Activated CD8-positive, alpha-beta memory T cell treated with anti-CD3 and anti-CD28 coated beads, Interleukin-2, amount 10 ng/mL, durations not matched to agents 7 days and 5 days (primary cell): ENCODE data around the gene SLC9A3. TPM values are rescaled to one million over a fixed set of nuclear protein-coding genes. Genes with fewer than 3 reads are reported as not detected.
"Not testable (repeated sequence)": the region's sequence is repeated elsewhere in the genome, so short reads cannot be mapped to it uniquely, and the experiment has no call there.

Source experiments
- ATAC-seq: fragments of 150-1000 bp; cut with Tn5 transposase; one replicate; pipeline ENCODE4 v1.10.0; 2021; ENCODE audit warnings: moderate library complexity
- CTCF ChIA-PET: fragments of 350-600 bp; sonication (Branson Sonifier 250); formaldehyde crosslinking; loops from one replicate; lab custom pipeline; 2021; ENCODE audit warnings: antibody characterized with exemption; lab: Charles Lee
- DNase-seq: peaks from one replicate; pipeline ENCODE4 v3.0.0-alpha.2; 2020
- H3K27ac Mint-ChIP-seq: one replicate; pipeline ENCODE4 v1.8.0; 2021; ENCODE audit warnings: mild to moderate bottlenecking, mixed read lengths
- H3K27me3 Mint-ChIP-seq: one replicate; pipeline ENCODE4 v1.8.0; 2021; ENCODE audit warnings: mixed read lengths
- H3K36me3 Mint-ChIP-seq: one replicate; pipeline ENCODE4 v1.8.0; 2021; ENCODE audit warnings: mild to moderate bottlenecking, mixed read lengths
- H3K4me1 Mint-ChIP-seq: one replicate; pipeline ENCODE4 v1.8.0; 2021; ENCODE audit warnings: mixed read lengths
- H3K4me3 Mint-ChIP-seq: one replicate; pipeline ENCODE4 v1.8.0; 2021; ENCODE audit warnings: mild to moderate bottlenecking, moderate library complexity, mixed read lengths
- H3K9me3 Mint-ChIP-seq: one replicate; pipeline ENCODE4 v1.8.0; 2022; ENCODE audit warnings: low read depth, mixed read lengths
- total RNA-seq, 2 experiments: library from RNA; stranded (reverse); gene quantifications; one replicate each; pipeline ENCODE4 v1.2.3, GENCODE V29; 2021

SLC9A3 gene
- total RNA-seq, 2 experiments from 2014 or later: 1.3 to 1.7 TPM

- no peak for ATAC-seq
- no peaks in the 10 kb centered on the region for H3K36me3 Mint-ChIP-seq
- H3K4me3 Mint-ChIP-seq: no peak overlapping the region
- H3K9me3 Mint-ChIP-seq: no peaks in the 10 kb centered on the region
- no peaks in the 10 kb centered on the region for H3K27me3 Mint-ChIP-seq
- no peak overlapping the region for H3K27ac Mint-ChIP-seq
- H3K4me1 Mint-ChIP-seq: no peaks in the 10 kb centered on the region
- CTCF ChIA-PET: no interaction called here
- no peak for DNase-seq
Measured at GRCh38 chr5:496028-496427, 28.2 kb downstream of the SLC9A3 start.

GRCh38 chr5:494667-495255, 29.5 kb downstream of the SLC9A3 start:
- DNase-seq: no peak
- Mint-ChIP-seq H3K36me3 (no peaks in the 10 kb centered on the region), H3K9me3 (no peaks in the 10 kb centered on the region), H3K27me3 (no peaks in the 10 kb centered on the region), H3K4me1 (no peaks in the 10 kb centered on the region), H3K27ac (no peak overlapping the region), H3K4me3 (no peak overlapping the region)
- no peak for ATAC-seq
- CTCF ChIA-PET: no interaction called here

GRCh38 chr5:493758-494157, 30.5 kb downstream of the SLC9A3 start:
- ATAC-seq (no peak), DNase-seq (no peak)
- CTCF ChIA-PET: no interaction called here
- Mint-ChIP-seq H3K36me3 (no peaks in the 10 kb centered on the region), H3K27me3 (no peaks in the 10 kb centered on the region), H3K4me3 (no peak overlapping the region), H3K9me3 (no peaks in the 10 kb centered on the region), H3K27ac (no peak overlapping the region), H3K4me1 (no peaks in the 10 kb centered on the region)

GRCh38 chr5:493119-493701, 31.0 kb downstream of the SLC9A3 start:
- Mint-ChIP-seq H3K36me3 (no peaks in the 10 kb centered on the region), H3K4me3 (no peak overlapping the region), H3K27me3 (no peaks in the 10 kb centered on the region), H3K9me3 (no peaks in the 10 kb centered on the region), H3K4me1 (no peaks in the 10 kb centered on the region), H3K27ac (no peak overlapping the region)
- ATAC-seq (no peak), DNase-seq (no peak)
- CTCF ChIA-PET: no interaction called here

- no peaks in the 10 kb centered on the region for H3K9me3 Mint-ChIP-seq
- no peak for ATAC-seq
- CTCF ChIA-PET: no interaction called here
Measured at GRCh38 chr5:492314-492893, 31.8 kb downstream of the SLC9A3 start.

GRCh38 chr5:491856-492155, 32.4 kb downstream of the SLC9A3 start:
- Mint-ChIP-seq H3K4me3 (no peak overlapping the region), H3K4me1 (no peaks in the 10 kb centered on the region), H3K36me3 (no peaks in the 10 kb centered on the region), H3K27ac (no peak overlapping the region), H3K9me3 (no peaks in the 10 kb centered on the region), H3K27me3 (no peaks in the 10 kb centered on the region)
- DNase-seq: no peak
- CTCF ChIA-PET: no interaction called here
- ATAC-seq: no peak

More at GRCh38 chr5:492314-492893, 31.8 kb downstream of the SLC9A3 start:
- no peak for DNase-seq
- Mint-ChIP-seq H3K27me3 (no peaks in the 10 kb centered on the region), H3K27ac (no peak overlapping the region), H3K4me3 (no peak overlapping the region), H3K36me3 (no peaks in the 10 kb centered on the region), H3K4me1 (no peaks in the 10 kb centered on the region)

- H3K36me3 Mint-ChIP-seq: no peaks in the 10 kb centered on the region
- DNase-seq: no peak
- H3K27ac Mint-ChIP-seq: no peak overlapping the region
- no peak for ATAC-seq
- H3K9me3 Mint-ChIP-seq: no peaks in the 10 kb centered on the region
- no peaks in the 10 kb centered on the region for H3K4me1 Mint-ChIP-seq
- CTCF ChIA-PET: no interaction called here
- H3K4me3 Mint-ChIP-seq: no peak overlapping the region
- H3K27me3 Mint-ChIP-seq: no peaks in the 10 kb centered on the region
Measured at GRCh38 chr5:491119-491855, 33.0 kb downstream of the SLC9A3 start.

- no peaks in the 10 kb centered on the region for H3K4me1 Mint-ChIP-seq
- CTCF ChIA-PET: no interaction called here
- no peaks in the 10 kb centered on the region for H3K36me3 Mint-ChIP-seq
- no peaks in the 10 kb centered on the region for H3K27me3 Mint-ChIP-seq
- no peaks in the 10 kb centered on the region for H3K9me3 Mint-ChIP-seq
- no peak overlapping the region for H3K4me3 Mint-ChIP-seq
- H3K27ac Mint-ChIP-seq: no peak overlapping the region
- ATAC-seq: no peak
- no peak for DNase-seq
Measured at GRCh38 chr5:490116-491106, 33.8 kb downstream of the SLC9A3 start.

- Mint-ChIP-seq H3K9me3 (no peaks in the 10 kb centered on the region), H3K27ac (no peak overlapping the region), H3K4me3 (no peak overlapping the region), H3K4me1 (no peaks in the 10 kb centered on the region), H3K27me3 (no peaks in the 10 kb centered on the region), H3K36me3 (no peaks in the 10 kb centered on the region)
- no peak for DNase-seq
- CTCF ChIA-PET: no interaction called here
- ATAC-seq: no peak
Measured at GRCh38 chr5:489689-490080, 34.6 kb downstream of the SLC9A3 start.

- Mint-ChIP-seq H3K27me3 (no peaks in the 10 kb centered on the region), H3K36me3 (no peaks in the 10 kb centered on the region), H3K4me3 (no peak overlapping the region), H3K9me3 (no peaks in the 10 kb centered on the region), H3K27ac (no peak overlapping the region), H3K4me1 (no peaks in the 10 kb centered on the region)
- CTCF ChIA-PET: no interaction called here
- ATAC-seq (no peak), DNase-seq (no peak)
Measured at GRCh38 chr5:488744-489688, 35.2 kb downstream of the SLC9A3 start.

GRCh38 chr5:488241-488640, 36.0 kb downstream of the SLC9A3 start:
- H3K27me3 Mint-ChIP-seq: no peaks in the 10 kb centered on the region
- H3K9me3 Mint-ChIP-seq: no peaks in the 10 kb centered on the region

GRCh38 chr5:486597-486996, 37.7 kb downstream of the SLC9A3 start:
- H3K27ac Mint-ChIP-seq, H3K27me3 Mint-ChIP-seq, CTCF ChIA-PET, DNase-seq, ATAC-seq, H3K9me3 Mint-ChIP-seq, H3K36me3 Mint-ChIP-seq, H3K4me1 Mint-ChIP-seq, H3K4me3 Mint-ChIP-seq: not testable (repeated sequence)

More at GRCh38 chr5:488241-488640, 36.0 kb downstream of the SLC9A3 start:
- Mint-ChIP-seq H3K4me3 (no peak overlapping the region), H3K4me1 (no peaks in the 10 kb centered on the region), H3K27ac (no peak overlapping the region), H3K36me3 (no peaks in the 10 kb centered on the region)
- ATAC-seq (no peak), DNase-seq (no peak)
- CTCF ChIA-PET: no interaction called here
